IPS DF 6.9 (cell line): ENCODE results near the gene MED23.
"Not testable (repeated sequence)": the region's sequence is repeated elsewhere in the genome, so short reads cannot be mapped to it uniquely, and the experiment has no call there.

Experiments used
- DNase-seq: peaks from one replicate; pipeline ENCODE4 v3.0.0-alpha.2; 2013; ENCODE audit warnings: low read depth, low spot score
- H3K27ac ChIP-seq: one replicate; pipeline ENCODE4 v1.5.1; 2013; ENCODE audit warnings: low read length, control low read depth
- H3K27me3 ChIP-seq: 2 replicates; pipeline ENCODE4 v1.6.1; 2013; ENCODE audit warnings: mild to moderate bottlenecking, low read length; ENCODE audit not compliant: control insufficient read depth, insufficient read depth
- H3K36me3 ChIP-seq: 2 replicates; pipeline ENCODE4 v1.6.1; 2013; ENCODE audit warnings: low read length; ENCODE audit not compliant: control insufficient read depth, insufficient read depth
- H3K4me1 ChIP-seq: 2 replicates; pipeline ENCODE4 v1.6.1; 2013; ENCODE audit warnings: low read length; ENCODE audit not compliant: control insufficient read depth, insufficient read depth
- H3K4me3 ChIP-seq: 2 replicates; pipeline ENCODE4 v1.5.1; 2013; ENCODE audit warnings: mild to moderate bottlenecking, low read length
- H3K9me3 ChIP-seq: 2 replicates; pipeline ENCODE4 v1.6.1; 2013; ENCODE audit warnings: low read length, inconsistent platforms; ENCODE audit not compliant: control insufficient read depth, insufficient read depth
- WGBS: extraction: QIAGEN DNeasy Blood & Tissue Kit; methylation state at CpG from one replicate; pipeline ENCODE4 v1.1.7; 2013; ENCODE audit warnings: mixed read lengths, missing lambda C conversion rate; ENCODE audit not compliant: insufficient read length, insufficient coverage; 5-methylcytosine and 5-hydroxymethylcytosine counted together

The MED23 gene

DNA sequence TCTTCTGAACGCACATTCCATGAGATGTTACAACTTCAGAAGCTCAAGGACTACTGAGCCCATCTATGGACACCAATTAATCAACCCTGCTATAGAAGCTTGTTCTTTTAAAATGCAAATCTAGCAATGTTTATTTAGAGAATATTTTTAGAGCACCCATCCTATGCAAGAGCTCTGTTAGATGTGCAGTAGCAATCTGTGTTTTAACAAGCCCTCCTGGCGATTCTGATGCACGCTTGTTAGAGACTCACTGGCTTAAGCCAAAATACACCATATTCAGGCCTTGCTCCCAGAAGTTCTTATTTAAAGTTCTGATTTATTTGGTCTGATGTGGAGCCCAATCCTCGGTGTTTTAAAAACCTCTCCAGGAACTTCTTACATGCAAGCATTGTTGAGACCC is 76.1 kb downstream of the MED23 start:
- WGBS, result no CpG with 5 or more reads among the region's 4 CpGs
- H3K4me1 ChIP-seq, result no peaks in the 10 kb centered on the region
- no peak overlapping the region for H3K27ac ChIP-seq
- no peaks in the 10 kb centered on the region for H3K27me3 ChIP-seq
- H3K9me3 ChIP-seq, result no peaks in the 10 kb centered on the region
- H3K4me3 ChIP-seq, result no peak overlapping the region
- H3K36me3 ChIP-seq, result no peaks in the 10 kb centered on the region
- DNase-seq, result no peak

DNA sequence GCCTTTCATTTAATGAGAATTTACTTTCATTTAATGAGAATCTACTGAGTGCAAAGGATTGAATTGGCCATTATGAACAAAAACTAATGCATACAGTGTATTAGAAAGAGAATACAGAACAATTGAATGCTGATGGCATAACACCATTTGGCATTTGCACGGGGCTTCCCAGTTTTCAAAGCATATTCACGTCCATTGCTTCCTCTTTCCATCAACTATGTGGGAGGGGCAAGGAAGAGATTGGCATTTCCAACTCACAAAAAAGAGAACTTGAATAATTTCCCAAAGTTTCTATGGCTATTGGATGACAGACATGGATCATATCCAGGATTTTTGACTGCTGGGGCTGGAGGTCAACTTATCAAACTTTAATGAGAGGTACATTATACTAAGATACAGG is 78.2 kb downstream of the MED23 start:
- no peaks in the 10 kb centered on the region for H3K9me3 ChIP-seq
- no peak for DNase-seq
- no CpG with 5 or more reads among the region's 2 CpGs for WGBS
- no peaks in the 10 kb centered on the region for H3K36me3 ChIP-seq
- no peak overlapping the region for H3K4me3 ChIP-seq
- H3K27me3 ChIP-seq, result no peaks in the 10 kb centered on the region
- no peaks in the 10 kb centered on the region for H3K4me1 ChIP-seq
- H3K27ac ChIP-seq, result no peak overlapping the region

DNA sequence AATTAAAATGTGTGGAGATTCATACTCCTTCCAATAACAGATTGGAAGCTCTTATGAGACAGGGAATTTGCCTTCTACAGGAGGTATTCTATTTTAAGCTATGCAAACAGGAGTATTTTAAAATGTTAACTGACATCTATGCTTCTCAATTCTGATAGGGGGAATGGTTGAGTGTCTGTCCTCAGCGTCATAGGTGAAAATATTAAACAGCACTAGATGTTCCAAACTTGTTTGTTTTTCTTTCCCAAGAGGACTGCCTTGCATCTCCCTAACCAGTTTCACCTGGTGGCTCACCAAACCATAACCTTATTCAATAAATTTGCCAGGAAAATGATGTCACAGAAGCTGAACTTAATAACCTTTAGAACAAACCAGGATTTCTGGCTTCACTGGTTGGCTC is 79.6 kb downstream of the MED23 start:
- WGBS, result no CpG with 5 or more reads among the region's 1 CpG
- H3K9me3 ChIP-seq, result no peaks in the 10 kb centered on the region
- no peaks in the 10 kb centered on the region for H3K36me3 ChIP-seq
- H3K4me3 ChIP-seq, result no peak overlapping the region
- no peaks in the 10 kb centered on the region for H3K27me3 ChIP-seq
- DNase-seq, result no peak
- H3K27ac ChIP-seq, result no peak overlapping the region
- no peaks in the 10 kb centered on the region for H3K4me1 ChIP-seq

DNA sequence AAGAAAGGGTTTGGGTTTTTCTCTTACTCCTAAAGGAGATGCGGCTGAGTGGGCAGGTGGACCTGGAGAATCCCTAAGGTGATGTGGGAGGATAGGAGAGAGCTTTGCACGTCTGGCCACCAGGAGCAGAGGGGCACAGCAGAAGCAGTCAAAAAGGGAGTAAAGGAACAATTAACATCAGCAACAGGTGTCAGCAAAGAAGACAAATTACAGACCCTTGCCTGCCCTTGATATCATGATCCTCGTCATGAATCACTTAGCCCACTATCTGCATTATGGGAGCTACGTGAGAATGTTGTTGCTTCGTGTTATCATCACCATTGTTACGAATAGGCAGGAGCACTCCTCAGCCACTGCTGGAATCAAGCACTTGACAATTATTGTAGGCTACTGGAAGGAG is 80.6 kb downstream of the MED23 start:
- no peaks in the 10 kb centered on the region for H3K4me1 ChIP-seq
- H3K36me3 ChIP-seq, result no peaks in the 10 kb centered on the region
- H3K4me3 ChIP-seq, result no peak overlapping the region
- no CpG with 5 or more reads among the region's 6 CpGs for WGBS
- DNase-seq, result no peak
- H3K27ac ChIP-seq, result no peak overlapping the region
- H3K9me3 ChIP-seq, result no peaks in the 10 kb centered on the region
- H3K27me3 ChIP-seq, result no peaks in the 10 kb centered on the region

DNA sequence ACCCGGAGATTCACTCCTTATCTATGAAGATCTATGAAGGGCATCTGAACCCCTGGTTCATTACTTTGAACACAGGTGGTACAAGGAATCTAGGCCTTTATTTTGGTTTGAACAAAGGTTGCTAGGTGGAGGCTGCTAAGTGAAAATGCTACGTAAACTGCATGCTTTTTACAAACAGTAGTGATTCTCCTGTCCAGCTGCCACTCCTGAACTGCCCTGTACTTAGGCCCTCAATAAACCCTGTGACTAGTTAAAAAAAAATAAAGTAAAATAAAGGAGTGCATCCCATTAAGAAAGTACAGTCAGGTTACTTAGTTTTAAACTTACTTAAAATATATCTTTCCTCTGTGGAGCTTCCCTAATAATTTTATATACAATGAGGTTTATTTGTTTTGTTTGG is 82.7 kb downstream of the MED23 start:
- no peak for DNase-seq
- no peaks in the 10 kb centered on the region for H3K36me3 ChIP-seq
- no CpG with 5 or more reads among the region's 2 CpGs for WGBS
- H3K27ac ChIP-seq, result no peak overlapping the region
- no peaks in the 10 kb centered on the region for H3K4me1 ChIP-seq
- no peaks in the 10 kb centered on the region for H3K9me3 ChIP-seq
- H3K27me3 ChIP-seq, result no peaks in the 10 kb centered on the region
- no peak overlapping the region for H3K4me3 ChIP-seq

DNA sequence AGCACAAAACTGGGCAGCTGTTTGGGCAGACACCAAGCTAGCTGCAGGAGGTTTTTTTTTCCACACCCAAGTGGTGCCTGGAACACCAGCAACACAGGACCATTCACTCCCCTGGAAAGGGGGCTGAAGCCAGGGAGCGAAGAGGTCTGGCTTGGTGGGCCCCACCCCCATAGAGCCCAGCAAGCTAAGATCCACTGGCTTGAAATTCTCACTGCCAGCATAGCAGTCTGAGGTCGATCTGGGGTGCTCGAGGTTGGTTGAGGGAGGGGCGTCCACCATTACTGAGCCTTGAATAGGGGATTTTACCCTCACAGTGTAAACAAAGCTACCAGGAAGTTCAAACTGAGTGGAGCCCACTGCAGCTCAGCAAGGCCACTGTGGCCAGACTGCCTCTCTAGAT is 89.4 kb downstream of the MED23 start:
- no CpG with 5 or more reads among the region's 4 CpGs for WGBS
- H3K27ac ChIP-seq, DNase-seq, H3K27me3 ChIP-seq, H3K9me3 ChIP-seq, H3K4me1 ChIP-seq, H3K36me3 ChIP-seq, H3K4me3 ChIP-seq: not testable (repeated sequence)

DNA sequence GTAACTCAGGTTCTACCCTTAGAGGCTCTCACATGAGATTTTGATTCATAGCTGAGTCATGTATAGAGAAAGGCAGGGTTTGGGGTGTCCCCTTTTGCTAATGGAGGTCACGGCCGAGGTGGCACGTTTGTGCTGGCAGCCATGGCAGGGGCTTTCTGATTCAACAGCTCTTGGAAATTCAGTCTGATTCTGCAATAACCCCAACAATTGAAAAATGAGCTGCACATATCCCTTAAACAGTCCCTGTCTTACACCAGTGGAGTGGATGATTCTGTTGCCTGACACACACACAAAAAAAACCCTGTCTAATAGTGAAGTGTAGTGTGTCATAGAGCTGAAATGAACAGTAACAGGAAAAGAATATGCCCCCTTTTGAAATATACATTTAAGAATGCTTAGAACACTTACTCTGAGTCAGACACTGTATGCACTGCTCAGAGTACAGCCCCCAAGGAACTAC is 95.4 kb downstream of the MED23 start:
- H3K27me3 ChIP-seq, result no peaks in the 10 kb centered on the region
- DNase-seq, result no peak
- H3K36me3 ChIP-seq, result no peaks in the 10 kb centered on the region
- H3K9me3 ChIP-seq, result no peaks in the 10 kb centered on the region
- no peaks in the 10 kb centered on the region for H3K4me1 ChIP-seq
- H3K27ac ChIP-seq, result no peak overlapping the region
- H3K4me3 ChIP-seq, result no peak overlapping the region
- no CpG with 5 or more reads among the region's 3 CpGs for WGBS

DNA sequence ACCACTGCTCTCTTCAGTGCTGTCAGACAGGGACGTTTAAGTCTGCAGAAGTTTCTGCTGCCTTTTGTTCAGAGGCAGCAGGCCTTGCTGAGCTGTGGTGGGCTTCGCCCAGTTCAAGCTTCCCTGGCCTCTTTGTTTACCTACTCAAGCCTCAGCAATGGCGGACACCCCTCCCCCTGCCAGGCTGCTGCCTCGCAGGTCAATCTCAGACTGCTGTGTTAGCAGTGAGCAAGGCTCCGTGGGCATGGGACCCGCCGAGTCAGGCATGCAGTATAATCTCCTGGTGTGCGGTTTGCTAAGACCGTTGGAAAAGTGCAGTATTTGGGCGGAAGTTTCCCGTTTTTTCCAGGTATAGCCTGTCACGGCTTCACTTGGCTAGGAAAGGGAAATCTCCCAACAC is 96.4 kb downstream of the MED23 start:
- H3K36me3 ChIP-seq, DNase-seq, H3K27ac ChIP-seq, H3K4me1 ChIP-seq, H3K9me3 ChIP-seq, H3K27me3 ChIP-seq, H3K4me3 ChIP-seq: not testable (repeated sequence)
- WGBS, result no CpG with 5 or more reads among the region's 12 CpGs

DNA sequence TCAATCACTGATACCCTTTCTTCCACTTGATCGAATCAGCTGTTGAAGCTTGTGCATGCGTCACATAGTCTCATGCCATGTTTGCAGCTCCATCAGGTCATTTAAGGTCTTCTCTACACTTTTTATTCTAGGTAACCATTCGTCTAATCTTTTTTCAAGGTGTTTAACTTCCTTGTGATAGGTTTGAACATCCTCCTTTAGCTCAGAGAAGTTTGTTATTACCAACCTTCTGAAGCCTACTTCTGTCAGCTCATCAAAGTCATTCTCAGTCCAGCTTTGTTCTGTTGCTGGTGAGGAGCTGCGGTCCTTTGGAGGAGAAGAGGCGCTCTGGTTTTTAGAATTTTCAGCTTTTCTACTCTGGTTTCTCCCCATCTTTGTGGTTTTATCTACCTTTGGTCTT is 97.1 kb downstream of the MED23 start:
- not testable (repeated sequence) for H3K27me3 ChIP-seq, DNase-seq, H3K9me3 ChIP-seq, H3K36me3 ChIP-seq, H3K27ac ChIP-seq, H3K4me1 ChIP-seq, H3K4me3 ChIP-seq
- no CpG with 5 or more reads among the region's 5 CpGs for WGBS

DNA sequence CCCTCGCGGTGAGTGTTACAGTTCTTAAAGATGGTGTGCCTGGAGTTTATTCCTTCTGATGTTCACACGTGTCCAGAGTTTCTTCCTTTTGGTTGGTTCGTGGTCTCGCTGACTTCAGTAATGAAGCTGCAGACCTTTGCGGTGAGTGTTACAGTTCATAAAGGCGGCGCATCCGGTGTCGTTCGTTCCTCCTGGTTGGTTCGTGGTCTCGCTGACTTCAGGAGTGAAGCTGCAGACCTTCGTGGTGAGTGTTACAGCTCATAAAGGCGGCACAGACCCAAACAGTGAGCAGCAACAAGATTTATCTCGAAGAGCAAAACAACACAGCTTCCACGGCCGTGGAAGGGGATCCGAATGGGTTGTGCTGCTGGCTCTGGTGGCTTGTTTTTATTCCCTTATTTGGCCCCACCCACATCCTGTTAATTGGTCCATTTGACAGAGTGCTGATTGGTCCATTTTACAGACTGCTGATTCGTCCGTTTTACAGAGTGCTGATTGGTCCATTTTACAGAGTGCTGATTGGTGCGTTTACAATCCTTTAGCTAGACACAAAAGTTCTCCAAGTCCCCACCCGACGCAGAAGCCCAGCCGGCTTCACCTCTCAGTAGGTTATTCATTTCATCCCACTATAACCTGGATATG is 103.2 kb downstream of the MED23 start:
- H3K4me3 ChIP-seq, result no peak overlapping the region
- H3K4me1 ChIP-seq, result no peaks in the 10 kb centered on the region
- DNase-seq, result no peak
- H3K27me3 ChIP-seq, result no peaks in the 10 kb centered on the region
- H3K9me3 ChIP-seq, result no peaks in the 10 kb centered on the region
- no peak overlapping the region for H3K27ac ChIP-seq
- no CpG with 5 or more reads among the region's 25 CpGs for WGBS
- no peaks in the 10 kb centered on the region for H3K36me3 ChIP-seq

DNA sequence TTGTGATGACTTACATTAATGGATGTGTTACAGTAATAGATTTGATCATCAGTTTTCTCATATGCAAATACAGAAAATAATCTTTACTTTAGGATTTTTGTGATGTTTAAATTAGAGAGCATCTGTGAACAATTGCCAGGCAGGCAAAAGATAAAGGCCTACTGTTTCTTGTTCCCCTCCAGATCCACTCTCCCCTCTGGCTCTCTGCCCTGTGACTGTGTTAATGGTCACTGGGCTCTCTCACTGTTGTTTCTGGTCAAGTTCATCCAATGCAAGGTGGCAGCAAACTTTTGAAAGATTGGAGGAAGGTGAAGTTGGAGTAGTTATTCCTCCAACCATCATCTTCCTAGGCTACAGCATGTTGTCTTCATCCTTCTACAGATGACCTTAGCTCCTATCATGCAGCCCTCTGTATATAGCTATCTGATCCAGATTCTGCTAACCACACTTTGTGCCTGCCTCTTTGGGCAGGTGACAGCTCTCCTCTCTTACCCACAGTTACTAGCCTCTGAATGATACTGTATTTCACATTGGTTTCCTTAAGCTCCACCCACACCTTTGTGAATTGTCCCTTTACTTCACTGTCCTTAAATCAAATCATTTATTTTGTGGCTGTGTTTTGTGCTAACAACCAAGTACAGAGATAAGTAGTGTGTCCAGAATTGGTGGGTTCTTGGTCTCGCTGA is 103.9 kb downstream of the MED23 start:
- no peaks in the 10 kb centered on the region for H3K4me1 ChIP-seq
- no CpG with 5 or more reads among the region's 1 CpG for WGBS
- H3K27ac ChIP-seq, result no peak overlapping the region
- H3K36me3 ChIP-seq, result no peaks in the 10 kb centered on the region
- no peak overlapping the region for H3K4me3 ChIP-seq
- no peaks in the 10 kb centered on the region for H3K27me3 ChIP-seq
- DNase-seq, result no peak
- H3K9me3 ChIP-seq, result no peaks in the 10 kb centered on the region
